Chondrocyte (in vitro differentiated cells): ENCODE results near the gene UBTD2. TPM values are rescaled to one million over a fixed set of nuclear protein-coding genes. Genes with fewer than 3 reads are reported as not detected.

ENCODE experiments used
- DNase-seq: peaks from one replicate; pipeline ENCODE4 v3.0.0; 2021; ENCODE audit warnings: mixed read lengths, low spot score
- H3K27ac Mint-ChIP-seq: one replicate; pipeline ENCODE4 v1.8.0; 2021; ENCODE audit warnings: mild to moderate bottlenecking, moderate library complexity, mixed read lengths; ENCODE audit not compliant: unreplicated experiment
- H3K27me3 Mint-ChIP-seq: 2 replicates; pipeline ENCODE4 v1.8.0; 2021; ENCODE audit warnings: low read depth, mixed read lengths
- H3K36me3 Mint-ChIP-seq: 2 replicates; pipeline ENCODE4 v1.8.0; 2021; ENCODE audit warnings: low read depth, mixed read lengths
- H3K4me1 Mint-ChIP-seq: 2 replicates; pipeline ENCODE4 v1.8.0; 2021; ENCODE audit warnings: low read depth, mild to moderate bottlenecking, mixed read lengths
- H3K4me3 Mint-ChIP-seq: one replicate; pipeline ENCODE4 v1.8.0; 2021; ENCODE audit warnings: mild to moderate bottlenecking, moderate library complexity, mixed read lengths; ENCODE audit not compliant: unreplicated experiment
- H3K9me3 Mint-ChIP-seq: 2 replicates; pipeline ENCODE4 v1.8.0; 2021; ENCODE audit warnings: low read depth, mixed read lengths
- CTCF ChIP-seq: fragments of 200-600 bp; sonication (generic); IDR thresholded peaks from 2 replicates; pipeline ENCODE4 v1.5.0; 2021; ENCODE audit warnings: antibody characterized with exemption, mild to moderate bottlenecking, moderate library complexity
- total RNA-seq: library from RNA; stranded (reverse); gene quantifications from 3 replicates; pipeline ENCODE4 v1.2.1, GENCODE V29; 2021

The UBTD2 gene
- total RNA-seq, 1 donor from 2014 or later: 38.4 TPM

- DNase-seq: no peak
- no peak for TF ChIP-seq CTCF
- no peak overlapping the region for H3K4me3 Mint-ChIP-seq
- no peaks in the 10 kb centered on the region for H3K27me3 Mint-ChIP-seq
- no peaks in the 10 kb centered on the region for H3K9me3 Mint-ChIP-seq
- peaks cover 36% of the 10 kb centered on the region for H3K4me1 Mint-ChIP-seq
- peak overlapping the region; percentile 62 for H3K27ac Mint-ChIP-seq
- peaks cover 16% of the 10 kb centered on the region for H3K36me3 Mint-ChIP-seq
Measured at GRCh38 chr5:172235132-172235780, 48.3 kb downstream of the UBTD2 start.

- peaks cover 36% of the 10 kb centered on the region for H3K4me1 Mint-ChIP-seq
- H3K27ac Mint-ChIP-seq: no peak overlapping the region
- peaks cover 20% of the 10 kb centered on the region for H3K36me3 Mint-ChIP-seq
- no peak for TF ChIP-seq CTCF
- H3K27me3 Mint-ChIP-seq: no peaks in the 10 kb centered on the region
- no peak overlapping the region for H3K4me3 Mint-ChIP-seq
- no peak for DNase-seq
- no peaks in the 10 kb centered on the region for H3K9me3 Mint-ChIP-seq
Measured at GRCh38 chr5:172234031-172234430, 49.5 kb downstream of the UBTD2 start.

GRCh38 chr5:172229904-172230303 lies 53.7 kb downstream of the UBTD2 start:
- no peak for DNase-seq
- Mint-ChIP-seq H3K36me3 (peaks cover 24% of the 10 kb centered on the region), H3K4me1 (peaks cover 4% of the 10 kb centered on the region), H3K9me3 (no peaks in the 10 kb centered on the region), H3K27ac (peak overlapping the region; percentile 14), H3K4me3 (no peak overlapping the region), H3K27me3 (no peaks in the 10 kb centered on the region)
- no peak for TF ChIP-seq CTCF

- H3K4me3 Mint-ChIP-seq: no peak overlapping the region
- no peak for DNase-seq
- H3K36me3 Mint-ChIP-seq: peaks cover 24% of the 10 kb centered on the region
- no peak overlapping the region for H3K27ac Mint-ChIP-seq
- TF ChIP-seq CTCF: no peak
- no peaks in the 10 kb centered on the region for H3K27me3 Mint-ChIP-seq
- no peaks in the 10 kb centered on the region for H3K9me3 Mint-ChIP-seq
- no peaks in the 10 kb centered on the region for H3K4me1 Mint-ChIP-seq
Measured at GRCh38 chr5:172224996-172225395, 58.6 kb downstream of the UBTD2 start.

GRCh38 chr5:172223901-172224873 lies 59.4 kb downstream of the UBTD2 start:
- Mint-ChIP-seq H3K9me3 (peaks cover 5% of the 10 kb centered on the region), H3K27me3 (no peaks in the 10 kb centered on the region), H3K4me1 (no peaks in the 10 kb centered on the region), H3K36me3 (peaks cover 31% of the 10 kb centered on the region), H3K27ac (no peak overlapping the region), H3K4me3 (no peak overlapping the region)
- no peak for TF ChIP-seq CTCF
- DNase-seq: no peak
